PFSK-1 (cell line): ENCODE data around the gene BCL3.

Source experiments
- FOXP2 ChIP-seq: optimal IDR thresholded peaks from 2 replicates; pipeline ENCODE3; 2011; ENCODE audit warnings: borderline replicate concordance, control low read depth, inconsistent platforms; ENCODE audit not compliant: insufficient read depth; ENCODE audit errors: extremely low read length, extremely low read depth
- POLR2AphosphoS5 ChIP-seq: IDR thresholded peaks from 2 replicates; pipeline ENCODE4 v1.6.1; 2012; ENCODE audit warnings: low read depth, mild to moderate bottlenecking, control low read depth, low read length, moderate library complexity
- SIN3A ChIP-seq: IDR thresholded peaks from 2 replicates; pipeline ENCODE4 v1.6.1; 2012; ENCODE audit warnings: mild to moderate bottlenecking, low read length, moderate library complexity, borderline replicate concordance; ENCODE audit not compliant: insufficient read depth
- TAF1 ChIP-seq: IDR thresholded peaks from 2 replicates; pipeline ENCODE4 v1.6.1; 2012; ENCODE audit warnings: low read length, control low read depth, borderline replicate concordance; ENCODE audit not compliant: insufficient read depth
- TF ChIP-seq, protein P1 (sequence below), 2 experiments: IDR thresholded peaks; 2 replicates each; pipeline versions ENCODE4 v1.6.1 to v1.8.0; 2011 to 2012; ENCODE audit warnings: low read depth in 2 of 2, low read length in 2 of 2, control low read depth in 1 of 2, inconsistent platforms in 1 of 2, mild to moderate bottlenecking in 1 of 2, moderate library complexity in 1 of 2; ENCODE audit not compliant: insufficient read depth in 1 of 2

The BCL3 gene

DNA sequence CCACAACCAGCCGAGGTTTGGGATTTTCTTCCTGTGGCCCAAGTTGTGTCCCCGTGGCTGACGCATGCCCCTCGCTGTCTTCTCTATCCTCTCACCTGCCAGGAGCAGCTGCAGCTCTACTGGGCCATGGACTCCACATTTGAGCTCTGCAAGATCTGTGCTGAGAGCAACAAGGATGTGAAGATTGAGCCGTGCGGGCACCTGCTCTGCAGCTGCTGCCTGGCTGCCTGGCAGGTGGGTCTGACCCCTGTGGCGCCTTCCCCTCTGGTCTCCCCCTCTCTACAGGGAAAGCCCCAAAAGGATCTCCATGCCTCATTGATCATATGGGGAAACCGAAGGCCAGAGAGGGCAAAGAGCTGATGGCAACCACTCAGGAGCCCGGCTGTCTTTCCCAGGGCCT, 43.8 kb downstream of the BCL3 start:
- TF ChIP-seq, protein P1, sequence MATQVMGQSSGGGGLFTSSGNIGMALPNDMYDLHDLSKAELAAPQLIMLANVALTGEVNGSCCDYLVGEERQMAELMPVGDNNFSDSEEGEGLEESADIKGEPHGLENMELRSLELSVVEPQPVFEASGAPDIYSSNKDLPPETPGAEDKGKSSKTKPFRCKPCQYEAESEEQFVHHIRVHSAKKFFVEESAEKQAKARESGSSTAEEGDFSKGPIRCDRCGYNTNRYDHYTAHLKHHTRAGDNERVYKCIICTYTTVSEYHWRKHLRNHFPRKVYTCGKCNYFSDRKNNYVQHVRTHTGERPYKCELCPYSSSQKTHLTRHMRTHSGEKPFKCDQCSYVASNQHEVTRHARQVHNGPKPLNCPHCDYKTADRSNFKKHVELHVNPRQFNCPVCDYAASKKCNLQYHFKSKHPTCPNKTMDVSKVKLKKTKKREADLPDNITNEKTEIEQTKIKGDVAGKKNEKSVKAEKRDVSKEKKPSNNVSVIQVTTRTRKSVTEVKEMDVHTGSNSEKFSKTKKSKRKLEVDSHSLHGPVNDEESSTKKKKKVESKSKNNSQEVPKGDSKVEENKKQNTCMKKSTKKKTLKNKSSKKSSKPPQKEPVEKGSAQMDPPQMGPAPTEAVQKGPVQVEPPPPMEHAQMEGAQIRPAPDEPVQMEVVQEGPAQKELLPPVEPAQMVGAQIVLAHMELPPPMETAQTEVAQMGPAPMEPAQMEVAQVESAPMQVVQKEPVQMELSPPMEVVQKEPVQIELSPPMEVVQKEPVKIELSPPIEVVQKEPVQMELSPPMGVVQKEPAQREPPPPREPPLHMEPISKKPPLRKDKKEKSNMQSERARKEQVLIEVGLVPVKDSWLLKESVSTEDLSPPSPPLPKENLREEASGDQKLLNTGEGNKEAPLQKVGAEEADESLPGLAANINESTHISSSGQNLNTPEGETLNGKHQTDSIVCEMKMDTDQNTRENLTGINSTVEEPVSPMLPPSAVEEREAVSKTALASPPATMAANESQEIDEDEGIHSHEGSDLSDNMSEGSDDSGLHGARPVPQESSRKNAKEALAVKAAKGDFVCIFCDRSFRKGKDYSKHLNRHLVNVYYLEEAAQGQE (IDR thresholded peaks at IDR 0.05; ENCODE audit: insufficient read depth in 1 of 2, low read depth in 2 of 2, low read length in 2 of 2) = no peak
- no peak for TF ChIP-seq FOXP2
- TF ChIP-seq POLR2AphosphoS5 = no peak
- TF ChIP-seq SIN3A = no peak
- no peak for TF ChIP-seq TAF1

DNA sequence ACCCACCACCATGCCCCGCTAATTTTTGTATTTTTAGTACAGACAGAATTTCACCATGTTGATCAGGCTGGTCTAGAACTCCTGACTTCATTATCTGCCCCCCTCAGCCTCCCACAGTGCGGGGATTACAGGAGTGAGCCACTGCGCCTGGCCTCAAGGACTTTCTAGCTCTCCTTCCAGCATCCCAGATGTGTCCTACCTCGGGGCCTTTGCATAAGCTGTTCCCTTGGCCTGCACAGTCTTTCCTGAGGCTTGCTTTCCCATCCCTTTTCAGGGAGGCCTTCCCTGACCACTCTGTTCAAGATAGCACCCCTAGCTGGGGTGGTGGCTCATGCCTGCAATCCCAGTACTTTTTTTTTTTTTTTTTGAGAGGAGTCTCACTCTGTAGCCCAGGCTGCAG, 46.1 kb downstream of the BCL3 start:
- TF ChIP-seq FOXP2 = no peak
- no peak for TF ChIP-seq TAF1
- no peak for TF ChIP-seq SIN3A
- TF ChIP-seq, protein P1 (IDR thresholded peaks at IDR 0.05; ENCODE audit: insufficient read depth in 1 of 2, low read depth in 2 of 2, low read length in 2 of 2) = no peak
- TF ChIP-seq POLR2AphosphoS5 = no peak

DNA sequence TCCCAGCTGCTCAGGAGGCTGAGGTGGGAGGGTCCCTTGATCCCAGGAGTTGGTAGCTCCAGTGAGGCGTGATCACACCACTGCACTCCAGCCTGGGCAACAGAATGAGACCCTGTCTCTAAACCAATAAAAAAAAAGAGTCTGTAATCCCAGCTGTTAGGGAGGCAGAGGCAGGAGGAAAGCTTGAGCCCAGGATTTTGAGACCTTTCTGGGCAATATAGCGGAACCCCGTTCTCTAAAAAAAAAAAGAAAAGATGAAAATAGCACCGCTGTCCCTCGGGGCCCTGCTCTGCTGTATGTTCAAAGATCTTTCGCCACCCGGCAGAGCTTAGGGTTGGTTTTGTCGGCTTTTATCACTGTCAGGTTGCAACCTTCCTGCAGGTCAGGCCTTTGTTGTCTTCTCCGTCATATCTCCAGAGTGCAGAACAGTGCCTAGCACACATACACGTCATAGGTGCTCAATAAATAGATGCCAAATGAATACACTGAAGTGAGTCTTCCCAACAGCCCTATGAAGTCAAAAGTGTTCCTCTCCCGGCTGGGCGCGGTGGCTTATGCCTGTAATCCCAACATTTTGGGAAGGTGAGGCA, 47.0 kb downstream of the BCL3 start:
- TF ChIP-seq FOXP2 (no peak), TAF1 (no peak), SIN3A (no peak), POLR2AphosphoS5 (no peak)
- TF ChIP-seq, protein P1 (IDR thresholded peaks at IDR 0.05; ENCODE audit: insufficient read depth in 1 of 2, low read depth in 2 of 2, low read length in 2 of 2) = no peak

DNA sequence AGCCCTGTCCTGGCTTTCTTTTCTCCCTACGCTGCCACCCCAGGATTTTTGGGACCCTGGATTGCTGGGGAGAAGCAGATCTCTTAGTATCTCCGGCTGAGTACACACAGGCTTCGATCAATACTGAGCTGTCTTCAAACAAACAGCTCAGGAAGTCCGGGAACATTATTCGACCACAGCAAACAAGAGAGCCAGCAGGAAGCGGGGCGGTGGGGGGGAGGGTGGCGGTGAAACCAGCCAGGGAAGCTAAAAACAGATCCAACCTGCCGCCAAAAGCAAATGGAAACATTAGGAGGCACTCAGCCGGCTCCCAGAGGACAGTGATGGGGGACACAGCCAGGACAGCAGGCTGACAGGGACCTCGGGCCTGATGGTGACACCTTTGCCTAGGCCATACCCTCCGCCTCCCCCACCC, 48.2 kb downstream of the BCL3 start:
- TF ChIP-seq, protein P1 (IDR thresholded peaks at IDR 0.05; ENCODE audit: insufficient read depth in 1 of 2, low read depth in 2 of 2, low read length in 2 of 2) = no peak

DNA sequence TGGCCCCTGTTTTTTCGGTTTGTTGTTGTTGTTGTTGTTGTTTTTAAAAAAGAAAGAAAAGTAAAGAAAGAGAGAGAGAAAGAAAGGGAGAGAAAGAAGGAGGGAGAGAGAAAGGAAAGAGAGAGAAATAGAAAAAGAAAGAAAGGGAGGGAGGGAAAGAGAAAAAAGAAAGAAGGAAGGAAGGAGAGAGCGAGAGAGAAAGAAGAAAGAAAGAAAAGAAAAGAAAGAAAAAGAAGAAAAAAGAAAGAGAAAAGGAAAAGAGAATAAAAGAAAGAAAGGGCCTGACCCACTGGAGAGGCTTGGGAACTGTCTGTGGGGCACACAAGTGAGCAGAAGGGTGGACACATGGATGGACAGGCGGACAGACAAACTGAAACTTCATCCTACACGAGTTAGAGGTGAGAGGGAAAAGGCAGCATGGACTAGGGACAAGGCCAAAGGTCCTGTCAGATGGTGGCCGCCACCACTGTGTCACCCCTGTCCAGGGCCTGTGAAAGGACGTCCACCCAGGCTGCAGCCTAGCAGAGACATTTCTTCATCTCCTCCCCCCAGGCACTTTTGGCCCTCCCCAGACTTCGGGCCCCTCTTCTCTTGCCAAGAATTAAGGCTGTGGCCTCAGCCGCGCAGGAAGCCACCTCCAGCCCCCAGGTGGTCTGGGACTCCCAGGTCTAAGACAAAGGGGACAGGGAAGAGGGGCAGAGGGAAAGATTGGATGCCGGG, 51.3 kb downstream of the BCL3 start:
- TF ChIP-seq, protein P1 (IDR thresholded peaks at IDR 0.05; ENCODE audit: insufficient read depth in 1 of 2, low read depth in 2 of 2, low read length in 2 of 2) = no peak
- TF ChIP-seq FOXP2 (no peak), TAF1 (no peak), POLR2AphosphoS5 (no peak)
